ENCODE measurements around the gene DCHS1.
A peak's percentile ranks its signal among the peaks of the same experiment; 100 is the strongest.

Gene DCHS1

DNA sequence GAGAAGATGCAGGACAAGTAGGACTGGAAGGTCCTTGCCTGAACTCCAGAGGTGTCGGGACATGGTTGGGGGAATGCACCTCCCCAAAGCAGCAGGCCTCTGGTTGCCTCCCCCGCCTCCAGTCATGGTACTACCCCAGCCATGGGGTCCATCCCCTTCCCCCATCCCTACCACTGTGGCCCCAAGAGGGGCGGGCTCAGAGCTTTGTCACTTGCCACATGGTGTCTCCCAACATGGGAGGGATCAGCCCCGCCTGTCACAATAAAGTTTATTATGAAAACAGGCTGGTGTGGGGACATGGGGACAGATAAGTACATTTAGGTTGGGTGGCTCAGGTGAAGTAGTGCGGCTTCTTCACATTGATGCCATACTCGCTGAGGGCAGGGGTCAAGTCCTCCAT is 45.0 kb downstream of the DCHS1 start:
- DNase-seq = no peak

DNA sequence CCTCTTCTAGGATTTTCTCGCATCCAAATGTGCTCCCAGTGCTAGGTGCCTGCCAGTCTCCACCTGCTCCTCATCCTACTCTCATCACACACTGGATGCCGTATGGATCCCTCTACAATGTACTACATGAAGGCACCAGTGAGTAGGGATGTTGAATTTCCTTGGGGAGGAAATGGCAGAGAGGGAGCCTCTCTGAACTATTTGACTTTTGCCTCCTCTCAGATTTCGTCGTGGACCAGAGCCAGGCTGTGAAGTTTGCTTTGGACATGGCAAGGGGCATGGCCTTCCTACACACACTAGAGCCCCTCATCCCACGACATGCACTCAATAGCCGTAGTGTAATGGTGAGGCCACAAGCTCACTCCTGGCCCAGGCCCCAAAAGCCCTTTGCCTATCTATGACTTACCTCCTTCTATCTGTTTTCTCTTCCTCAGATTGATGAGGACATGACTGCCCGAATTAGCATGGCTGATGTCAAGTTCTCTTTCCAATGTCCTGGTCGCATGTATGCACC is 46.0 kb downstream of the DCHS1 start:
- no peak for DNase-seq

DNA sequence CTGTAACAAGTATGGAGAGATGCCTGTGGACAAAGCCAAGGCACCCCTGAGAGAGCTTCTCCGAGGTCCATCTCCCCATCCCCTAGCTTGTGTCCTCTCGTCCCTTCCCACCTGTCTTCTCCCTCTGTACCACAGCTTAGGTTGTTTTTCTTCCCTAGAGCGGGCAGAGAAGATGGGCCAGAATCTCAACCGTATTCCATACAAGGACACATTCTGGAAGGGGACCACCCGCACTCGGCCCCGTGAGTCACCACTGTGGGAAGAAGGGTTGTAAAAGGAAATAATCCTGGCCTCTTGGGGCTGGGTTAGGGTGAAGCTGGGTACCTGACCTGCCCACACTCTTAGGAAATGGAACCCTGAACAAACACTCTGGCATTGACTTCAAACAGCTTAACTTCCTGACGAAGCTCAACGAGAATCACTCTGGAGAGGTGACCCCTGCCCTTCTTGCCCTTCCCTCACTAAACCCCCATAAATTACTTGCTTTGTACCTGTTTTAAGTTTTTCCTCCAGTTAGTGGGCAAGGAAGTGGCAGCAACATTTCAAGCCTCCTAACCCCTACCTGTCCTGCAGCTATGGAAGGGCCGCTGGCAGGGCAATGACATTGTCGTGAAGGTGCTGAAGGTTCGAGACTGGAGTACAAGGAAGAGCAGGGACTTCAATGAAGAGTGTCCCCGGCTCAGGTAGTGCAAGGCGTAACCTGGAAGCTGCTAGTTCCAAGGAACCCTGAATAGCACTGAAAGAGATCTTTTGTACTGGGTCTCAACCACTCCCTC is 46.7 kb downstream of the DCHS1 start:
- DNase-seq = no peak

DNA sequence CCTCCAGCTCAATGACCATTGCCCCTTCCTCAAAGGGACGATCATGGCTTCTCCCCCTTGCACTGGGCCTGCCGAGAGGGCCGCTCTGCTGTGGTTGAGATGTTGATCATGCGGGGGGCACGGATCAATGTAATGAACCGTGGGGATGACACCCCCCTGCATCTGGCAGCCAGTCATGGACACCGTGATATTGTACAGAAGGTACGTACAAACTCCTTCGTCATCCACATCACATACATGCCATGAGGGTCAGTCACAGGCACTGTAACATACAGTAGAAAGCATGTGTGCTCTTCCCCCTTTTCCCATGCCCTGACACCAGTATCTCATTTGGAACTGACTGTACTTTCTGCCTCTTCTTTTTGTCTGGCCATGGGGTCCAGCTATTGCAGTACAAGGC is 47.6 kb downstream of the DCHS1 start:
- no peak for DNase-seq

DNA sequence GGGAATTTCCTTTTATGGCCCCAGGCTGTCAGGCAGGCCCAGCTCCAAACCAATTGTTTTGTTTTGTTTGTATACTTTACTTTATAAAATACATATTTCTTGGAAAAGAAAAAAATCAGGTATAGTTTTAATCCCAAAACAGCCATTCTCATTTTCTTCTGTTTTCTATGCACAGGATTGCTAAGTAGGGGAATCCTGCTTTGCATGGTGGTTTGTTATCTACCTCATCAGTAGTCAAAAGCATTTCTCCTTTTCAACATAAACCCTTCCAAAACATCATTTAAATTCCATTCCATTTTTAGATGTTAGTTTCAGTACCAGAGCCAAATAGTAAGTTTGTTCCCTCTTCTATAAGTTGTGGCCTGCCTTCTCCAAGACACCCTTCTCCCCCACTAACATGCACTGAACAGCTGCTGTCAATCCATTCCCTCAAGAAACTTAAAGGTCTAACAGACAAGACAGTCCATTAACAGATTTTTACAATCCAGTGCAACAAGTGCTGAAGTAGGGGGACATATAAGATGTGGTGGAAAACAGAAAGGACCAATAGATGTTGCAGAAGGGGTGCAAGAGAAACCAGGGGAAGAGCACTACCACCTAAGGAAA is 48.3 kb downstream of the DCHS1 start:
- no peak for DNase-seq

DNA sequence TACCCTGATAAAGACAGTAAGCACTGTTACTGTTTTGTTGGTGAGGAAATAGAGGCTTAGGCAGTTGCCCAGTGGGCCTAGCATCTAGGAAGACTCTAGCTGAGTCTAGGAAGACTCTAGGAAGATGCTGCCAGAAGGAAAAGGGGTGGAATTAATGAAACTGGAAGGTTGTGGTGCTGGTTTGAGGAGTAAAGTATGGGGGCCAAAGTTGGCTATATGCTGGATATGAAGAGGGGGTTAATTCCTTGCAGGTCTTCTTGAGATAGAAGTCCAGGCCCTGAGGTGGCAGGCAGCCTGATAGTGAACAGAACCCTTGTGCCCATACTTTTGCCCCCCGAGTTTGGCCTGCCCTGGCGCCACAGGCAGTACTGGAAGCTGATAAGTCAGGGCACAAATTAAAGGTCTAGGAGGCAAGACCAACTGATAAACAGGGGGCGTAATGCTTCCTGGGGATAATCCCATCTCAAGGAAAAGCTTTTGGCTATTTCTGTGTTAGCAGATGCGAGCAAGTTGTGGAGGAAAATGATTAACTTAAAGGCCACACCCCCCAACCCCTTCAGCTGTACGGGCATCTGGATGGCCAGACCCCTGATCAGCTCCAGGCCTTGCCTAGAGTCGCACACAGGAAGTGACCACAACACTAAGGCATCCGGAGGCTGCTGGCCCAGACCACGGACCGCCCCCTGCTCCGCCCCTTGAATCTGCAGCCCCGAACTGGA is 49.0 kb downstream of the DCHS1 start:
- peak; percentile 94 for DNase-seq

DNA sequence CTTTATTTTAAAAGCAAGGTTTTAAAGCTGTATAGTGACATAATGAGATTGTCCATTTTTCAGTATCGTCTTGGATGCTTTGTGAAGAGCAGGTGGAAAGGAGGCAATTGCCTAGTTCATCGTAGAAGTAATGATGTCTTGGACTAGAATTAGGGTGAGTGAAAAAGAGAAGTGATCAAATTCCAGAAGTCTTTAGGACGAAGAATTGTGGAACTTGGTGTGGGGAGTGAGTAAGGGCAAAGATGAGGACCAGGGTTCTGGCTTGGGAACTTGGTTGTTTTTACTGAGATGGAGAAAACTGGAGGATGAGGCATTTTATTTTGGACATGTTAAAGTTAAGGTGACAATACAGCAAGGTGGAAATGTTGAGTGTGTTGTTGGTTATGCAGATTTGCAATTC is 50.8 kb downstream of the DCHS1 start:
- no peak for DNase-seq

DNA sequence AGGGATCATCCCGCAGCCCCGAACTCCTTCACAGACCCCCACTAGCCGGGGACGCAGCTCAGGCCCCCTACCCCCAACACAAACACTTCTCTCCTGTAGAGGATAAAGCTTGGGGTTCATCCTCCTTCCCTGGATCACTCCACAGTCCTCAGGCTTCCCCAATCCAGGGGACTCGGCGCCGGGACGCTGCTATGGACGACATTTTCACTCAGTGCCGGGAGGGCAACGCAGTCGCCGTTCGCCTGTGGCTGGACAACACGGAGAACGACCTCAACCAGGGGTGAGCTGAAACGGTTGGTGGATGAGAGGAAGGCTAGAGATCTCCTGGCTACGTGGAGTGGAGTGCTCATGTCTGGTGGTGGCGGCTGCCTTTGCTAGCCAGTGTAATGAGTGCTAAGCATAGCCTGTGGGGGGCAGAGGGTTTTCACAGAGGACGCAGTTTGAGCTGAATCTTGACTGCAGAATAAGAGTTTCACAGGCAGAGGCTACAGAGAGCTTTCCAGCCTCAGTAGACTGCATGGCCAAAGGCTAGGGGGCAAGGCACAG is 51.5 kb downstream of the DCHS1 start:
- peak; percentile 80 for DNase-seq

DNA sequence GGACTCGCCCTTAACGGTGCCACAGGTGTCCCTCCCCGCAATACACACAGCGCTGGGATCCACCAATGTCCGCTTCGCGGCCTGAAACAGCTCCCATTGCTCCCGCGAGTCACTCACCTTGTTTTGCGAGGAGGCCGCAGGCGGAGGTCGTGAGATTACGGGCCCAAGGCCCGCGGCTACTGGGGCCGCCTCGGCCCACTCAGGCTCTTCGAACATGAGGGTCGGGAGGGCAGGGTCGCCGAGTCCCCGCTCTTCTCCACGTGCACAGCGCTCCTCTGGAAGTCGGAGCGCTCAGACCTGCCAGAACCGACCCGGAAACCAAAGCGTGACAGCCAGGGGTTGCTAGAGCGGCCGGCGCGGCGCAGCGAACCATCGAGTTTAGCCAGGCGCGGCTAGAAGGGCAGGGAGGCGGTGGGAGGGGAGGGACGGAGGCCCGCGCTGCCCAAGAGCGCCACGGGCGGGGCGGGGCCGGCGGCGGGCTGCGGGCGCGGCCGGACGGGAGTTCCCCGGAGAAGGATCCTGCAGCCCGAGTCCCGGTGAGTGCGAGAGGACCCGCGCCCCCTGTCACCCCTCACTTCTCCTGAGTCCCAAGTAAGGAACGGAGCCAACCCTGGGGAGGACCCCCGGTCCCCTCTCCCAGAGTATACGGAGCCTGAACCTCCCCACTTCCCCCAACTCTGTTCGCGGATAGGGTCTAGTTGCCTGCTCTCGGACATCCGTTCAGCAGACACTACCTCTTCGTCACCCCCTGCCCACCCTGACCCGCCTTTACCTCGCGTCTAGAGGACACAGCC is 52.1 kb downstream of the DCHS1 start, which contains the start of the genes ILK and RRP8:
ILK (plus strand) TSS at position 488 of the 794 bp plus-strand sequence. CDS start 498 bp downstream, outside the sequence.
RRP8 (minus strand) TSS at position 330 of the 794 bp plus-strand sequence; CDS start at position 216, 114 bp downstream.
- DNase-seq = peak; percentile 95

DNA sequence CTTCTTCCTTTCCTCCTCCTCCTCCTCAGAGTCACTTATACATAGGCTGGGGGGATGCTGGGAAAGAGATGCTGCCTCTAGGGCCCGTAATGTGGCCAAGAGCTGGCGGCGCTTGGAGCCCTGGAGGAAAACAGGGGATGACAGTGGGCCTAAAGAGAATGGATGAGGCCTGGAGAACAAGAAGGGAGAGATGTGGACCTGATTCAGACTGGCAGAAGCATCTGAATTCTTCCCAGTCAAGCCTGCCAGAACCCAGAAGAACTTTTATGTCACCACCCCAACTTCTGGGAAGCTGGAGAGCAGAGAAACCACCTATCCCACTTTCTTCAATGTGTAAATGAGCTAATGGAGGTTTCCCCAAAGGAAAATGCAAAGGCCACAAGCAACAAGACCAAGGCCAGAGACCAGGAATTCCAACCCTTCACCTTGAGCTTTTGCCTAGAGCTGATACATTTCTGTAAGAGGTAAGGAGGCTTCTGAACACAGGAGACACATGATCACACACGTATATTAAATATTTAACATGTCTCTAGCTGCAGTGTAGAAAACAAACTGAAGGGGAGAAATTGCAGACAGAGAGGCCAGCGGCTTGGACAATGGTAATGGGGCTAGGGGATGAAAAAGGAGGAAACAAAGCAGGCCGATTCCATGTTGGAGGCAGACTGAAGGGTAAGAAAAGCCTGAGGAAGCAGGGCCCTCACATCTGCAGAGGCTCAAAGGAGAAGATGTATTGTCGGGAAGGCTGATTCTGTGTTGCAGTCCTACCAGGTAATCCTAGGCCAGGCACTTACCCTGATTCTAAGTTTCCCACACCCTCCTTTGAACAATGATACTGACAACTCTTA is 53.3 kb downstream of the DCHS1 start:
- DNase-seq = no peak

DNA sequence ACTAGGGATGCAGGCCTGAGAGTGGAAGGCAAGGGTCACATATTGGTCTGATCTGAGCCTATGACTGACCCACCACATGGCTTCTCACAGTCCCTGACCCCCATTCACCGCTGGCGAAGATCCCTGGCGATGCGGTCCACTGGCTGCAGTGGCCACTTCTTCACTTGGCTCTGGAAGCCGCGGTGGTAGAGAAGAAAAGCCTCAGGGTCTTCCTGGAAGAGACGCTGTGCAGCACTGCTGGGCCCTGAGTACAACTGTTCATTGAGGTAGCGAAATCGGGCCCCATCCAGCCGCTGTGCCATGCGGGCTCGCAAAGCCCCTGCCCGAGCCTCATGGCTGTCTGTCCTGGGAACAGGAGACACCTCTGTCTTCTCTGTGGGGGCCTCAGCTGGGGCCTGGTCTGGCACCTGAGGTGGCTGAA is 54.6 kb downstream of the DCHS1 start:
- no peak for DNase-seq

DNA sequence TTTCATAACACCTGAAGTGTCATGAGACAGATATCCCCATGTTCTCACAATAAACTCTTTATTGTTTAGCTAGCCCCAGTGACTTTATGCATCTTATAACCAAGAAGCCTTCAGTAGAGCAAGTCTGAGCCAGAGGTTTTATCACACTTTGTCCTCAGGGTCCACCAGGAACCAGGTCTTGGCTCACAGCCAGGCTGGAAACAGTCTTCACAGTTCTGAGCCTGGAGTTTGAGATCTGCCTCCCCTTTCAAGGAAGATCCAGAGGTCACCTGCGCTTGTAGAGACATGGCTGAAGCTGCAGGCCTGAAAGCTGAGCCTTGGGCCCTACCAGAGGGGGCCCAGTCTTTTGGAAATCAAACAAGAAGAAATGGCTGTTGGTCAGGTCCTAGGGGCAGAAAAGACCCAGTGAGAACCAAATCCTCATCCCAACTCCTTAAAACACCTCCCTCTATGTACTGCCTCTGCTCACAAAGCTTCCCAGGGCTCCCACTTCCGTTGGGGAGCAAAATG is 55.7 kb downstream of the DCHS1 start:
- no peak for DNase-seq

DNA sequence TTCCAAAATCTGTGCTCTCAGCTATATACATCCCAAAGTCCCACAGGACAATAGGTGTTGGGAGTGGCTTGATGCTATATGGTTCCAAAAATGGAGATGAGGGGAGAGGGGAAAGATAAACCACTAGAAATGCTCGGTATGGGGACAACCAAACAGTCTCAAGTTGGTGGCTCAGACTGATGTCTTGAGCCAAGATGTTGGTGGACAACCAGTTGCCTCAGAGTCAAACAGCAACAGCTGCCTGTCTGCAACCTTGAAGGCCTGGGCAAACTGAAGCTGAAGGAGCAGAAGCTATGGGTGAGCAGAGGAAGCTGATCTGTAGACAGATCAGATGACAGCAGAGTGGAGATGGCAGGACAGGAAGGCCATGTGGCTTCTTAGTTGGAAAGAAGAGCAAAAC is 56.2 kb downstream of the DCHS1 start:
- DNase-seq = no peak

DNA sequence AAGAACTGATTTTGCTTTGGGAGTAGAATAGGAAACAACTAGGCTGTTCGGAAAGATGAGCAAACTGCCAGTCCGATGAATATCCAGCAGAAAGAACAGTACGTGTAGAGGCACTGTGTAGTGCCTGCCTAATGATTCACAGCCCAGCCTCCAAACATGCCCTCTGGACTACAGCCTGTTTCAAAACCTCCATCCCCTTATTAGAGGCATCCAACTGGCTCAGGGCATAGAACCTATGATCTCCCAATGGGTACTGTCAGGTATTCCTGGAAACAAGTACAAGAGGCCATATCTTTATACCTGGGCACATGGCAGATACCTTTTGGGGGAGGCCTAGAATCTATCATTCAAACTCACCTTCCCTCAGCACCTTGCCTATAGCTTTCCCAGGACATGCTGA is 57.1 kb downstream of the DCHS1 start:
- DNase-seq = no peak

DNA sequence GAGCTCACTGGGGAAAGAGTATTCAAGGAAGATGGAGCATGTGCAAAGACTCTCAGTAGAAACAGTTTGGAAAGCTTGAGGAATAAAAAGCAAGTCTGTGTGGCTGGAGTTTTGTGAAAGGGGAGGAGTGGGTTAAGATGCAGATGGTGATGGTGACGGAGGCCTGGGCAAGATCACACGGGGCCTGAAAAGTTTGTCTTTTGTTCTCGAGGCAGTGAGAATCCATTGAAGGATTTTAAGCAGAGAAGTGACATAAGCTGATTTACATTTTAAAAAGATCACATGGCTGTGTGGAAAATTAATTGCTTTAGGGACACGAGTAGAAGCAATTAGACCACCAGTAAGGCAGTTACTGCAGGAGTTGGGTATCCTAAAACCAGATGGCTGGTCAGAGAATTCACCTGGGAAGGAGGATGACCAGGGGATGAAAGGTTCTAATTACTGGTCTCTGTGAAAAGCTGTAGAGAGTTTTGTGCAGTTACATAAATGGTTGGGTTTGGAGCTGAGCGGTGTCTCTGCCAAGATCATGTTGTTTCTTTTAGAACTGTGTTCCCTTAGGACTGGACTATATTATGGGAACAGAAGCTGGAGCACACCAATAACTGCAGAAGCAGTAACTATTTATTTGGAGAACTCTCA is 59.3 kb downstream of the DCHS1 start:
- no peak for DNase-seq

DNA sequence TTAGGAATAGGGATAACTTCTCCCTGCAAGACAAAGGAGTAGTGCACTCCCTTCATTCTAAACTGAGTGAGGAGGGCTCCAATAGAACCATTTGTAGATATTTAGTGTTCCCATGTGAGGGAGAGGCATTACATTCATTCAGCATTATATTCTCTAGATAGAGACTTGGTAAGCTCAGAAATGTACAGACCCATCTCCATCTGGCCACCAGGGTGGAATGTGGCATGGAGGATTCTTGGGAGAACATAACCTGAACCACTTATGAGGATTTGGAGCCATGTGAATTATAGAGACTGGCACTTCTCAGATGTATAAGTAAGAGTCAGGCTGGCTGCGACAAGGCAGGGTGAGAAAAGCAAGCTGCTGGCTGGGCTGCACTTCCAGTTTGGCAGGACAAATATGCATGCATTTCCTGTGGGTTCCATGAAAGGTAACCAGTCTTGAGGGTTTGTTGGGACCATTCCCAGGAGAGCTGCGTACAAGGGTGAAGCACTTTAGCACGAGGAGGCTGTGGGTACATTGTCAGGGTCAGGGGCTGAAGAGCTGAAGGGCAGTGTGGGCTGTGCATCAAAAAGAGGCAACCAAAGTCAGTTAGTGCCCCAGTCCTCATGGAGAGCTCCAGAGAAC is 61.4 kb downstream of the DCHS1 start:
- DNase-seq = no peak

DNA sequence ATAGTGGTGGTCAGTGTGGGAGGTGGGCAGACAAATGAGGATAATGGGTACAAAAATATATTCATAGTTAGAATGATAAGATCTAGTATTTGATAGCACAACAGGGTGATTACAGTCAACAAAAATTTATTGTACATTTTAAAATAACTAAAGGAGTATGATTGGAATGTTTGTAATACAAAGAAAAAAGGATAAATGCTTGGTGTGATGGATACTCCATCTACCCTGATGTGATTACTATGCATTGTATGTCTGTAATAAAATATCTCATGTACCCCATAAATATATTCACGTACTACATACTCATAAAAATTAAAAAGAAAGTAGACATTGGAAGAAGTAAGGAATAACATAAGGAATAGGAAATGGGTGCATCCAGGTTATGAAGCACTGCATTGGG is 67.6 kb downstream of the DCHS1 start:
- no peak for DNase-seq

DNA sequence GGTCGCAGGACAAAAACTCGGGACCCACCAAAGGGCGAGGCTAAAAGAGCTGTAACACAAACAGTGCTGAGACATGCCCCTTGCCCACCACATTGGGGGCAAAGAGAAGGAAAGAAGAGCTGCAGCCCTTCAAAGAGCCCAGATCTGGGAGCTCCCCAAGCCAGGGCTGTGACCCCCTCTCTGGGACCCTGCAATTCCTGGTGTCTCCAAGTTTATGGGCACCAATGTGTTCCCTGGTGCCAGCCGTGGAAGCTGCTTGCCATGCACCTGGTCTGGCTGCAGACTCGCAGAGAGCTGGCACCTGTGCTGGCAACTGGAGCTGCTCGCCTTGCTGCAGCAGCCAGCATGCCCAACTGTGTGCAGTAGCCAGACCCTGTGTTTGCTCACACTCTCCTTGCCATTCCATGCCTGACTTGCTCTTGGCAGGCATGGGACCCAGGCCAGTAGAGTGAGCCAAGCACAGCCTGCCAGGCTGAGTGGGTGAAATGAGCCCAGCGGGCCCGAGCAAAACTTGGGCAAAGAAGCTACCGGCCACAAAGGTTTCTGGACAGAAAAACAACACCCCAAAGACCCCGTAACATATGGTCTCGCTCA is 68.2 kb downstream of the DCHS1 start:
- no peak for DNase-seq

DNA sequence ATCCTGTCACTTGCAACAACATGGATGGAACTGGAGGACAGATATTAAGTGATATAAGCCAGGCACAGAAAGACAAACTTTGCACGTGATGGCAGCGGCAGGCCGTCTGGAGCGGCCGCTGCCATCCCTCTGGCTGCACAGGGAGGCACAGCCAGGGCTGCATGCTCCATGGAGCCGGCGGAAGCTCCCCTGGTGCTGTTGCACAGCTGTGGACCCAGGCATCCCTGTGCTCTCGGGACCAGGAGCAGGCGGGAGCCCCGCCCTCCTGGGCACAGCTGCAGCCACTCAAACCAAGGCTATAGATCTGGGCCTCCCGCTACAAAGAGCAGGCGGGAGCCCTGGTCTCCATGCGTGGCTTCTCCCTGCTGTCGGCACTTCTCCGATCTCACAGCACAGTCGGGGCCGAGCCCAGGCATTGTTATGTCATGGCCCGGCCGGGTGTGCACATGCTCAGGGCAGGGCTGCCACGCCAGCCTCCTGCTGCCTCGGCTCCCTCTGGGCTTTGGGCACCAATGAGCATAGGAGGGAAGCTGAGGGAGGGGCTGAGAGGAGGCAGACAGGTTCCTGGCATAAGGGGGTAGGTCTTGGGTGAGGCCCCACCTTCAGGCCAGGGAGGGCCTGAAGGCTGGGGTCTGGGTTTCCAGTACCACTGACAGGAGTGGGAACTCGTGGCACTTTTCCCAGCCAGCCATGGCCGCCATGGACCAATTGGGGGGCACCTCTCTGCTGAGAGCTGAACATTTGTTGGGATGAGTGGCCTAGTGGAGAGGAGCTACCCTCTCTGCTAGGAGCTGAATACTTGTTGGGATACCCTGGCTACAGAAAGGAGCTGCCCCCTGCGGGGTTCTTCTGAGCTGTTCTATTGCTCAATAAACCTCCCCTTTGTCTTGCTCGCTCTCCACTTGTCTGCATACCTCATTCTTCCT is 68.9 kb downstream of the DCHS1 start:
- no peak for DNase-seq

Data from eye (tissue), 1 donor.